Ascending aorta (tissue), 2 donors: ENCODE results near the gene BCLAF1. TPM values are rescaled to one million over a fixed set of nuclear protein-coding genes. Genes with fewer than 3 reads are reported as not detected.
A peak's percentile ranks its signal among the peaks of the same experiment; 100 is the strongest.

ENCODE experiments used
- DNase-seq, 2 donors: peaks; one replicate each; pipeline ENCODE4 v3.0.0-alpha.2; 2019; ENCODE audit warnings: low spot score in 2 of 2
- H3K27ac ChIP-seq, 2 donors: fragments of 200-600 bp; sonication (generic); one replicate each; pipeline ENCODE4 v1.5.1; 2016 to 2017; ENCODE audit warnings: mild to moderate bottlenecking in 1 of 2
- H3K27me3 ChIP-seq: fragments of 200-600 bp; sonication (generic); one replicate; pipeline ENCODE4 v1.5.1; 2017
- H3K36me3 ChIP-seq, 2 donors: fragments of 200-600 bp; sonication (generic); one replicate each; pipeline ENCODE4 v1.5.1; 2016
- H3K4me1 ChIP-seq, 2 donors: fragments of 200-600 bp; sonication (generic); one replicate each; pipeline ENCODE4 v1.5.1; 2016 to 2017; ENCODE audit warnings: mild to moderate bottlenecking in 1 of 2
- H3K4me3 ChIP-seq, 2 donors: fragments of 200-600 bp; sonication (generic); one replicate each; pipeline ENCODE4 v1.5.1; 2016 to 2017; ENCODE audit warnings: mild to moderate bottlenecking in 1 of 2
- H3K9me3 ChIP-seq, 2 donors: fragments of 200-600 bp; sonication (generic); one replicate each; pipeline ENCODE4 v1.5.1; 2016
- CTCF ChIP-seq, 3 experiments: fragments of 200-600 bp in 2 of 3; fragments of 450-650 bp in 1 of 3; sonication (generic) in 2 of 3; IDR thresholded peaks; one replicate each; pipeline ENCODE4 v1.5.1; 2016 to 2019; ENCODE audit warnings: antibody characterized with exemption in 3 of 3, mild to moderate bottlenecking in 1 of 3, moderate library complexity in 1 of 3
- intact Hi-C: fragments of 100-400 bp; cut with DNase I; formaldehyde crosslinking; loops from one replicate; pipeline ENCODE4 v1.15.1; 2023
- total RNA-seq: library from RNA; depleted of rRNA; stranded (reverse); fragments of >200 nt; gene quantifications from one replicate; pipeline ENCODE4 v1.1.0, GENCODE V29; 2016

Gene BCLAF1
- total RNA-seq, 1 donor from 2014 or later, result 42.6 TPM

- Histone ChIP-seq H3K27ac (no peak overlapping the region), H3K4me1 (peaks cover 14 to 63% of the 10 kb centered on the region in 2 donors), H3K36me3 (peaks cover 0 to 10% of the 10 kb centered on the region in 2 donors), H3K4me3 (peak overlapping the region in 1 of 2 donors; percentile 11), H3K9me3 (no peaks in the 10 kb centered on the region), H3K27me3 (no peaks in the 10 kb centered on the region)
- TF ChIP-seq CTCF (IDR thresholded peaks at IDR 0.05), result no peak
- intact Hi-C loops, result loop anchor here (10.0 kb wide), 2 partner anchors 512 to 932 kb away; partner anchors contain the start of genes IFNGR1 and MAP3K5
- DNase-seq, result no peak
Observed at GRCh38 chr6:136282906-136283305, 6.7 kb downstream of the BCLAF1 start.

- TF ChIP-seq CTCF (IDR thresholded peaks at IDR 0.05), result no peak
- intact Hi-C loops, result loop anchor here (10.0 kb wide), 2 partner anchors 515 to 935 kb away; partner anchors contain the start of genes IFNGR1 and MAP3K5
- Histone ChIP-seq H3K9me3 (no peaks in the 10 kb centered on the region), H3K4me3 (no peak overlapping the region), H3K36me3 (peaks cover 18 to 27% of the 10 kb centered on the region in 2 donors), H3K4me1 (peaks cover 10 to 47% of the 10 kb centered on the region in 2 donors), H3K27me3 (no peaks in the 10 kb centered on the region), H3K27ac (no peak overlapping the region)
- DNase-seq, result no peak
Observed at GRCh38 chr6:136280032-136280609, 9.5 kb downstream of the BCLAF1 start.

GRCh38 chr6:136274062-136274461 lies 15.6 kb downstream of the BCLAF1 start:
- no peak for DNase-seq
- intact Hi-C loops, result no loop called here
- Histone ChIP-seq H3K4me1 (peaks cover 0 to 2% of the 10 kb centered on the region in 2 donors), H3K27ac (no peak overlapping the region), H3K27me3 (no peaks in the 10 kb centered on the region), H3K36me3 (peaks cover 62 to 74% of the 10 kb centered on the region in 2 donors), H3K4me3 (no peak overlapping the region), H3K9me3 (no peaks in the 10 kb centered on the region)
- TF ChIP-seq CTCF (IDR thresholded peaks at IDR 0.05), result no peak

GRCh38 chr6:136265101-136265500 lies 24.5 kb downstream of the BCLAF1 start:
- no peaks in the 10 kb centered on the region for H3K27me3 ChIP-seq
- intact Hi-C loops, result no loop called here
- DNase-seq, result no peak
- H3K36me3 ChIP-seq, result peaks cover 61 to 76% of the 10 kb centered on the region in 2 donors
- H3K4me1 ChIP-seq, result no peaks in the 10 kb centered on the region
- no peak for TF ChIP-seq CTCF (IDR thresholded peaks at IDR 0.05)
- H3K27ac ChIP-seq, result no peak overlapping the region
- no peak overlapping the region for H3K4me3 ChIP-seq
- no peaks in the 10 kb centered on the region for H3K9me3 ChIP-seq

GRCh38 chr6:136262940-136263339 lies 26.7 kb downstream of the BCLAF1 start:
- Histone ChIP-seq H3K4me3 (no peak overlapping the region), H3K9me3 (no peaks in the 10 kb centered on the region), H3K27ac (no peak overlapping the region), H3K27me3 (no peaks in the 10 kb centered on the region), H3K4me1 (no peaks in the 10 kb centered on the region), H3K36me3 (peaks cover 58 to 74% of the 10 kb centered on the region in 2 donors)
- no peak for TF ChIP-seq CTCF (IDR thresholded peaks at IDR 0.05)
- no peak for DNase-seq
- intact Hi-C loops, result no loop called here
